AG09309 (cell line): Measurements from ENCODE around the gene FUT7.

Experiments
- DNase-seq: peaks from one replicate; pipeline ENCODE4 v3.0.0-alpha.2; 2010; ENCODE audit warnings: low read depth
- H3K4me3 ChIP-seq: 2 replicates; pipeline ENCODE4 v1.5.1; 2011; ENCODE audit warnings: mild to moderate bottlenecking, low read depth, low read length, moderate library complexity; ENCODE audit not compliant: control insufficient read depth
- TF ChIP-seq, protein P1 (sequence below): IDR thresholded peaks from 2 replicates; pipeline ENCODE4 v1.5.1; 2011; ENCODE audit warnings: mild to moderate bottlenecking, low read depth, low read length, inconsistent platforms; ENCODE audit not compliant: insufficient read depth, control insufficient read depth; ENCODE audit errors: missing control alignments

The FUT7 gene

DNA sequence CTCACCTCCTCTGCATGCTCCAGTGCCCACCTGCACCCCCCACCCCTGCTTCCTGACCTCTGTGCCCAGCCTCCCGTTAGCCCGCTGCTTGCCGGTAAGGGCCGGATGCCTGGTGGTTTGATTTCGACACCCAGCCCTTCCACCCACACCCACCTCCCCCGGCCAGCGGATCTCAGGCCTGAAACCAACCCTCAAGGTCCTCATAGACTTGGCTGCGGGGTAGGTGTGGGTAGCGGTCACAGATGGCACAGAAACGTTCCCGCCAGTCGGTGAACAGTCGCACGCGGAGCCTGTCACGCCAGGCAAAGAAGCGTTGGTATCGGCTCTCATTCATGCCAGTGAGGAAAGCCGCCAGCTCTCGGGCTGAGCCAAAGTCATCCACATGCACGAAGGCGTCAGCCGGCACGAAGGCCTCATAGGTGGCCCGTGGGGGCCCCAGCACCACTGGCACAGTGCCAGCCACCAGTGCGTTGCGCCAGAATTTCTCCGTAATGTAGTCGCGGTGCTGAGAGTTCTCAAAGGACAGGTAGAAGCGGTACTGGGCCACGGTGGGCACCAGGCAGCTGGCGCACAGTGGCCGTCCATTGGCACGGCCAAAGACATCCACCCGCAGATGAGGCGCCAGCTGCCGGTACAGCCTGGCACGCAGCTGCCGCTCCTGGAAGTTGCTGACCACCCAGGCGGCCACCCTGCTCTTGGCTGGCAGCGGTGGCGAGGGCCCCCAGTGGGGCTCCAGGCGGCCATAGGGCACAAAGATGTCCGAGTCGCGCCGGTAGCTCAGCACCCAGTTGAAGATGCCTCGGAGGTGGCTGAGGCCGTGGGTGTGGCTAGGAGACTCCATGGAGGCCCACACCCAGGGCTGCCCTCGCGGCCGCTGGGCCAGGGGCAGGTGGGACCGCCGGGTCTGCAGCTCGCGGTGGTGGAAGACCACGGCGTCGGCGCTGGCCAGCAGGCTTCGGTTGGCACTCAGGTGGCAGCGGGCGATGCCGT lies 1.1 kb downstream of the FUT7 start:
- TF ChIP-seq, protein P1, sequence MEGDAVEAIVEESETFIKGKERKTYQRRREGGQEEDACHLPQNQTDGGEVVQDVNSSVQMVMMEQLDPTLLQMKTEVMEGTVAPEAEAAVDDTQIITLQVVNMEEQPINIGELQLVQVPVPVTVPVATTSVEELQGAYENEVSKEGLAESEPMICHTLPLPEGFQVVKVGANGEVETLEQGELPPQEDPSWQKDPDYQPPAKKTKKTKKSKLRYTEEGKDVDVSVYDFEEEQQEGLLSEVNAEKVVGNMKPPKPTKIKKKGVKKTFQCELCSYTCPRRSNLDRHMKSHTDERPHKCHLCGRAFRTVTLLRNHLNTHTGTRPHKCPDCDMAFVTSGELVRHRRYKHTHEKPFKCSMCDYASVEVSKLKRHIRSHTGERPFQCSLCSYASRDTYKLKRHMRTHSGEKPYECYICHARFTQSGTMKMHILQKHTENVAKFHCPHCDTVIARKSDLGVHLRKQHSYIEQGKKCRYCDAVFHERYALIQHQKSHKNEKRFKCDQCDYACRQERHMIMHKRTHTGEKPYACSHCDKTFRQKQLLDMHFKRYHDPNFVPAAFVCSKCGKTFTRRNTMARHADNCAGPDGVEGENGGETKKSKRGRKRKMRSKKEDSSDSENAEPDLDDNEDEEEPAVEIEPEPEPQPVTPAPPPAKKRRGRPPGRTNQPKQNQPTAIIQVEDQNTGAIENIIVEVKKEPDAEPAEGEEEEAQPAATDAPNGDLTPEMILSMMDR: no peak
- DNase-seq: no peak
- no peak overlapping the region for H3K4me3 ChIP-seq

DNA sequence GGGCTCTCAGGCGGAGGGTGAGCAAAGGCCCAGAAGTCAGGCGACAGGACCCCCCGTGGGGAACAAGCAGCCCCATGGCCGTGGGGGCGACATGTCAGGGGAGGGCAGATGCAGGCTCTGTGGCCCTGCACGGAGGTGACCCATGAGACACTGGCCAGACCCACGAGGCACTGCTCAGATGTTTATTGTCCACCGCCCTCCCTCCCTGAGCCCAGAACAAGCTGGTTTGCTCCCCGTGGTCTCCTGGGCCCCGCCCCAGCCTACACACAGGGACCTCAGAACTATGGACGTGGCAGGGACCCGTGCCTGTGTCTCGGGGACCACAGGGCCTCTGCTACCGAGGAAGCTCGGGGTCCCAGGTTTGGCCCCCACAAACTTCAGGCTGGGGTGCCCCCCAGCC lies 1.9 kb downstream of the FUT7 start:
- no peak for DNase-seq
- TF ChIP-seq, protein P1: no peak
- no peak overlapping the region for H3K4me3 ChIP-seq

DNA sequence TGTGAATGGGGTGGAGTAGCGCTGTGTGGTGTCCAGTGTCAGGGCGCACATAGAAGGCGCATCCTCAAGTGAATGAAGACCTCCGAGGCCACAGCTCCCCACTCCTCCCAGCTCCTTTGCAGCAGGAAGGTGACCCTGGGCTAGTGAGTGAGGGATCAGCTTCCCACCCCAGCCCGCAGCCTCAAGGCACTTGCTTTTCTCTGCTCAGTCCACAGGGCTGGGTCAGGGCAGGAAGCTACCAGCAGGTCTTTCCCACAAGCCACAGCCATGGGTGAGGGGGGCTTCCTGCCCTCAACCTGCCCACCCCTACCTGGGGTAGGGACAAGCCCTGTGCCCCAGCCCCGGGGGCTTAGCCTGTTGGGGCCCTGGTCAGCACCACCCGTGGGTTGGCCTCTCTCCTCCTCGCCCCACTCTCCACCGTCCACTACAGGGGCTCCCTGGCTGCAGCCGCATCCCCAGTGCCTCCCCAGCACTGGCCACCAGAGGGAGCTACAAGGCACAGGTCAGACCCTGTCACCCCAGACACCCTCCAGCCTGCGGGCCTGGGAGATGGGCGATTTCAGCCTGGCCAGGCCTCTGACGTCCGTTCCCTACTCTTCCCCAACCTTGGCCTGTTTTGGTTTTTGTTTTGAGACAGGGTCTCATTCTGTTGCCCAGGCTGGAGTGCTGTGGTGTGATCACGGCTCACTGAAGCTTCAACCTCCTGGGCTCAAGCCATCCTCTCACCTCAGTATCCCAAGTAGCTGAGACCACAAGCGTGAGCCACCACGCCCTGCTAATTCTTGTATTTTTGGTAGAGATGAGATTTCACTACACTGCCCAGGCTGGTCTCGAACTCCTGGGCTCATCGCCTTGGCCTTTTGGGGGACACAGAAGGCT lies 2.6 kb downstream of the FUT7 start:
- peak overlapping the region; percentile 48; the same call in 1 of the 2 replicates for H3K4me3 ChIP-seq
- no peak for DNase-seq
- TF ChIP-seq, protein P1: peak; percentile 92

DNA sequence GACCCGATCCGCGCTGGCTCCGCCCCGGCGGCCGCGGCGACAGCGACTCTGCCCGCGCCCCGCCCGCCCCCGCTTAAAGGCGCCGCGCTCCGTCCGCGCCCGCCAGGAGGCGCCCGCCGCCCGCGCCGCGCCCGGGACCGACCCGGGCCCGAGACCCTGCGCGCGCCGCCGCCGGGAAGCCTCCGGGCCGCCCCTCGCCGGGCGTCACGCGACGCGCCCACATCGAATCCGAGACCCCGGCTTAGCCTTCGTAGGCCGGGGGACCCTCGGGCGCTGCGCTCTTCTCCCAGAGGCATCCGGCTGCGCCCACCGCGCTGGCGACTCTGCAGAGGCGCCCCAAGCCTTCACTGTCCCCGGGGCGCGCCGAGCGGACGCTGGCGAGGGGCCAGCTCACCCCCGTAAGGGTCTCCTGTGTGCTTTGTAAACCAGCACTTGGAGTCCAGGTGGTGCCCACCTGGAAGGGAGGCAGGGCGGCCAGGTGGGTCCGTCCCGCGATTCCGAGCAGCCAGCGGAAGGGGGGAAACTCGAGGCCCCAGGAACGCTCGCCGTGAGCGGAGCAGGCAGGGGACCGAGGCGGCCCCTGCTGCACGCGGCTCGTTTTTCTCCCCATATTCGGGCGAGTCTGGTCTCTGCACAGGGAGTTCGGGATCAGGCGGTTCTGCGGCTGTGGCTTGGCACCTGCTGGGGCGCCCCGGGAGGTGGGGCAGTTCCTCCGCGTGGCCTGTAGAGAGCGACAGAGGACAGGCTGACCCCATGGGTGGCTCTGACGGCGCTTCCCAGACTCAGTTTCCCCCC lies 3.4 kb downstream of the FUT7 start:
- TF ChIP-seq, protein P1: peak; percentile 49
- H3K4me3 ChIP-seq: peak overlapping the region; percentile 59
- no peak for DNase-seq

DNA sequence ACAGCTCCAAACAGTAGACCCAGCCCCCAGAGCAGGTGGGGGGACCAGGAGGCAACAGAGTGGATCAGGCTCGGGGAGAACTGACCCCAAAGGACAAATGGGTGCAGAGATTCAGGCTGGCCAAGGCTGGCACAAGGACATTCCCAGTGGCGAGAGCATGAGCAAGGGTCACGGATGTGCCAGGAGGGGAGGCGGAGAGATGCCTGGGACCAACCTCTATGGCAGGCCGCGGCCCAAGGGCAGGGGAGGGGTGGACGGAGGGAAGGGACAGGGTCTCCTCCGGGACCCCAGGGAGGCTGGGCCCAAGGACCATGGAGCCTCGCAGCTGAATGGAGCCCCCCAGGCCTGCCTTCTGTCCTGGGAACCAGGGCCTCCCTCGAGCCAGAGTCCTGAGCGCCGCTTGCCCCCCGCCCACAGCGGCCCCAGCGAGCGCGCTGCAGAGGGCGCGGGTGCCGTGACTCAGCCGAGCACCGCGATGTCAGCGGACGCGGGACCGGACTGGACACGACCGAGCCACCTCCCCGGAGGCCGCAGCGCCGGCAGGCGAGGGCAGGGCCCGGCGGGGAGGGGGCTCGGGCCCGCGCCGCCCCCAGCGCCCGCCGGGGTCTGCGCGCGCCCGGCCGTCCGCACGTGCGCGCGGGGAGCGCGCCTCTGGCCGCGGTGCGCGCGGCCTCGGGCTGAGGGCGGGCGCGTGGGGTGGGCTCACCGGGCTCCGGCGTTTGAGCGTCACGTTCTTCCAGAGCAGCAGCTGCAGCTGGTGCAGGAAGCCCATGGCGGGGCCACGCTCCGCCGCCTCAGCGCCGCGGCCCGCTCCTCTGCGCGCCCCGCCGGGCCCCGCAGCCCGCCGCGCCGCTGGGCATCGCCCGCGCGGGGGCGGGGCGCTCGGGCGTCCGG lies 4.3 kb downstream of the FUT7 start, which contains the start of gene ABCA2:
TSS of gene ABCA2 (minus strand) at position 869 of the 894 bp plus-strand sequence. CDS start at position 772, 97 bp downstream.
- DNase-seq: no peak
- TF ChIP-seq, protein P1: no peak
- peak within 1 kb of the TSS; percentile 59 for H3K4me3 ChIP-seq
